Mucosa of stomach (tissue), 1 donor: Measurements from ENCODE around the gene LAMB1.

ENCODE experiments used
- H3K27me3 ChIP-seq: one replicate; pipeline ENCODE4 v1.7.0; 2013; ENCODE audit warnings: mild to moderate bottlenecking, low read length; ENCODE audit not compliant: control insufficient read depth, insufficient read depth
- H3K36me3 ChIP-seq: one replicate; pipeline ENCODE4 v1.7.0; 2013; ENCODE audit warnings: low read length; ENCODE audit not compliant: control insufficient read depth, insufficient read depth
- H3K4me1 ChIP-seq: one replicate; pipeline ENCODE4 v1.7.0; 2013; ENCODE audit warnings: mild to moderate bottlenecking, low read length; ENCODE audit not compliant: control insufficient read depth, insufficient read depth
- H3K4me3 ChIP-seq: one replicate; pipeline ENCODE4 v1.7.0; 2013; ENCODE audit warnings: low read length
- H3K9ac ChIP-seq: one replicate; pipeline ENCODE4 v1.7.0; 2013; ENCODE audit warnings: mild to moderate bottlenecking, low read length, moderate library complexity
- H3K9me3 ChIP-seq: one replicate; pipeline ENCODE4 v1.7.0; 2013; ENCODE audit warnings: mild to moderate bottlenecking, low read length, moderate library complexity; ENCODE audit not compliant: control insufficient read depth
- donor health status: Pancreatic carcinoma.

Gene LAMB1

GRCh38 chr7:107994421-107995030 lies 8.4 kb downstream of the LAMB1 start:
- no peaks in the 10 kb centered on the region for H3K9me3 ChIP-seq
- H3K4me3 ChIP-seq: no peak overlapping the region
- no peak overlapping the region for H3K9ac ChIP-seq
- peaks cover 27% of the 10 kb centered on the region for H3K4me1 ChIP-seq
- H3K36me3 ChIP-seq: no peaks in the 10 kb centered on the region
- no peaks in the 10 kb centered on the region for H3K27me3 ChIP-seq

GRCh38 chr7:107993891-107994291 lies 9.1 kb downstream of the LAMB1 start:
- Histone ChIP-seq H3K4me1 (peaks cover 27% of the 10 kb centered on the region), H3K4me3 (no peak overlapping the region), H3K36me3 (no peaks in the 10 kb centered on the region), H3K27me3 (no peaks in the 10 kb centered on the region), H3K9me3 (no peaks in the 10 kb centered on the region), H3K9ac (no peak overlapping the region)

DNA sequence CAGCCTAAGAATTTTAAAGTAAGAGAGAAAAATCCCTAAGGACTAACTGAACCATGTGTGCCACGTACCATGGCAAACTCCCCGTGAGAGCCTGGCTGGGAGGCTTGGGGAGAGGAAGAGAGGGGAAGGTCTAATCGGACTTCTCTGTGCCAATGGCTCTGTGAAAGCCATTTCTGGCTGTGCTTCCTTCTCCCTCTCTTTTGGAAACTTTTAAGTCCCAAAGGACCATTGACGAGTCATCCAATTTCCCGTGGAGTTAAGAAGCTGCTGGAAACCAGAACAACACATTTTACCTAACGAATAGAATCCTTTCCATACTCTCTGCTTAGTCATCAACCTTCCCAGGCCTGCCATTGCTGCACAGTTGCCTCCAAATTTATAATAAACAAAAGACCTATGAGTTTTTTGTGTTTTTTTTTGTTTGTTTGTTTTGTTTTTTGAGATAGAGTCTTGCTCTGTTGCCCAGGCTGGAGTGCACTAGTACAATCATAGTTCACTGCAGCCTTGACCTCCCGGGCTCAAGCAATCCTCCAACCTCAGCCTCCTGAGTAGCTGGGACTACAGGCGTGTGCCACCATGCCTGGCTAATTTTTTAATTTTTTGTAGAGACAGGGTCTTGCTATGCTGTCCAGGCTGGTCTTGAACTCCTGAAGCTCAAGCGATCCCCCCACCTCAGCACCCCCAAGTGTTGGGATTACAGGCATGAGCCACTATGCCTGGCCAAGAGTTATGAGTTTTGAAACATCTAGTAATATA lies 13.2 kb downstream of the LAMB1 start:
- Histone ChIP-seq H3K9me3 (no peaks in the 10 kb centered on the region), H3K4me1 (peaks cover 12% of the 10 kb centered on the region), H3K9ac (no peak overlapping the region), H3K36me3 (no peaks in the 10 kb centered on the region), H3K27me3 (no peaks in the 10 kb centered on the region), H3K4me3 (no peak overlapping the region)

- H3K36me3 ChIP-seq: no peaks in the 10 kb centered on the region
- no peak overlapping the region for H3K9ac ChIP-seq
- no peaks in the 10 kb centered on the region for H3K27me3 ChIP-seq
- H3K9me3 ChIP-seq: no peaks in the 10 kb centered on the region
- H3K4me3 ChIP-seq: no peak overlapping the region
- H3K4me1 ChIP-seq: peaks cover 4% of the 10 kb centered on the region
Measured at GRCh38 chr7:107982918-107983389, 20.0 kb downstream of the LAMB1 start.

GRCh38 chr7:107982042-107982840 lies 20.7 kb downstream of the LAMB1 start:
- Histone ChIP-seq H3K4me3 (no peak overlapping the region), H3K4me1 (peaks cover 4% of the 10 kb centered on the region), H3K27me3 (no peaks in the 10 kb centered on the region), H3K36me3 (no peaks in the 10 kb centered on the region), H3K9me3 (no peaks in the 10 kb centered on the region), H3K9ac (no peak overlapping the region)

GRCh38 chr7:107981466-107981865 lies 21.5 kb downstream of the LAMB1 start:
- no peaks in the 10 kb centered on the region for H3K27me3 ChIP-seq
- no peaks in the 10 kb centered on the region for H3K9me3 ChIP-seq
- no peaks in the 10 kb centered on the region for H3K36me3 ChIP-seq
- no peak overlapping the region for H3K9ac ChIP-seq
- H3K4me1 ChIP-seq: peaks cover 4% of the 10 kb centered on the region
- H3K4me3 ChIP-seq: no peak overlapping the region

DNA sequence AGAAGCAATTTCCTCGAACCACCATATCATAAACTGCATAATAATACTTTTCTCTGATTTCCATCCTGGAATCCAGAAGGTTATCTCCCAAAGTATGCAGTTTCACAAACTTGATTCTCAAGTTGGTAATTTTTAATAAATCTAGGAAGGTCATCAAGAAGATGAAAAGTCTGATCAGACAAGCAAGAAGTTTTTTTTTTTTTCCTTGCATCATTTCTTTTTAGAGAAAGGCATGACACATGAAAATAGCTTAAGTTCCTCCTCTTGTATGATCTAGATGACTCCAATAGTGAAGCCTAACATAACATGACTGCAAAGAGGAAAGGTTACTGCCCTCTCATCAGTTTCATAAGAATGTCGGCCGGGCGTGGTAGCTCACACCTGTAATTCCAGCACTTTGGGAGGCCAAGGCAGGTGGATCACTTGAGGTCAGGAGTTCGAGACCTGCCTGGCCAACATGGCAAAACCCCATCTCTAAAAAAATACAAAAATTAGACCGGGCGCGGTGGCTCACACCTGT lies 22.2 kb downstream of the LAMB1 start:
- H3K9ac ChIP-seq: no peak overlapping the region
- no peaks in the 10 kb centered on the region for H3K27me3 ChIP-seq
- peaks cover 4% of the 10 kb centered on the region for H3K4me1 ChIP-seq
- no peak overlapping the region for H3K4me3 ChIP-seq
- peaks cover under 1% of the 10 kb centered on the region for H3K36me3 ChIP-seq
- H3K9me3 ChIP-seq: no peaks in the 10 kb centered on the region

DNA sequence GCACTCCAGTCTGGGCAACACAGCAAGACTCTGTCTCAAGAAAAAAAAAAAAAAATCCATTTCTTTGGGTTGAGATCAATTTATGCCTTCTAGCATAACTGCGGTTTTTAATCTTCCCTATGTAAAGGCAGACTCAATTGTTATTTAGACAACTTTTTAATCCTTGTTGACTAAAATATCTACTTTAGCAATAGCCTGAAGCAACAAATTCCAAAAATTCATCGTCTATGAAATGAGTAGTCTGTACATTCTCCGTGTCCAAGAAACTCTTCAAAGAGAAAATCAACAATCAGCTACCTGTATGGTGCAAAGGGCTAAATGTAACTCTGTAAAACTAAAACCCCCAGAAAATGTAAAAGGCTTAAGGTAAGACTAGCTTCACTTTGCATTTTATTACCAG lies 22.8 kb downstream of the LAMB1 start:
- Histone ChIP-seq H3K9me3 (no peaks in the 10 kb centered on the region), H3K9ac (no peak overlapping the region), H3K4me3 (no peak overlapping the region), H3K36me3 (peaks cover 4% of the 10 kb centered on the region), H3K4me1 (peaks cover 4% of the 10 kb centered on the region), H3K27me3 (no peaks in the 10 kb centered on the region)

DNA sequence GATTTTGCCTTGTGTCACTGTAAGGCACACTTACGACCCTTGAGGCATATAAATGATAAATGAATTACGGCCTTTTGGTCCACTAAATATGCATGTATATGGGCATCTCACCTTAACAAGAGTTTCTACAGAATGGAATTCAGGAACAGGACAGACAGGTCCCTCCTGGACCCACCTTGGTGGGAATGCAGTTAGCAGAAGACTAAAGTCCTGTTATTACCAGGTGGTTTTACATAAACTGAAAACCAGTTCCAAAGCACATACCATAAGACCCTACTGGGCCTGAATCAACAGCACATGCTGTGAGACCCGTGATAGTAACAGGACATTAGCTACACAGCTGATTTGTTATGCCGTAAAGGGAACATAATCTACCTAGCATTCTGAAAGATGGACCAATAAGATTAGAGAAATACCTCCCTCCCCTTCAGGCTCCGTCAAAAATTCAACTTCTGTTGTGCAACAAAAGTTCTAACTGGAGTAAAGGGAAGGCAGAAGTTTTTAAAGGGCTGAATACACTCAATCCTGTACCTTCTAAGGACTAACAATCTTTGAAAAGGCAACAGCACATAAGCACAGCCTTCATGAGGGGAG lies 24.0 kb downstream of the LAMB1 start:
- Histone ChIP-seq H3K4me1 (peaks cover 4% of the 10 kb centered on the region), H3K36me3 (peaks cover 4% of the 10 kb centered on the region), H3K9me3 (no peaks in the 10 kb centered on the region), H3K4me3 (no peak overlapping the region), H3K9ac (no peak overlapping the region), H3K27me3 (no peaks in the 10 kb centered on the region)

- H3K9ac ChIP-seq: no peak overlapping the region
- no peaks in the 10 kb centered on the region for H3K4me1 ChIP-seq
- no peaks in the 10 kb centered on the region for H3K27me3 ChIP-seq
- H3K9me3 ChIP-seq: no peaks in the 10 kb centered on the region
- H3K4me3 ChIP-seq: no peak overlapping the region
- peaks cover 4% of the 10 kb centered on the region for H3K36me3 ChIP-seq
Measured at GRCh38 chr7:107977048-107977447, 25.9 kb downstream of the LAMB1 start.

- no peaks in the 10 kb centered on the region for H3K9me3 ChIP-seq
- no peak overlapping the region for H3K9ac ChIP-seq
- peaks cover 4% of the 10 kb centered on the region for H3K36me3 ChIP-seq
- no peaks in the 10 kb centered on the region for H3K27me3 ChIP-seq
- no peaks in the 10 kb centered on the region for H3K4me1 ChIP-seq
- no peak overlapping the region for H3K4me3 ChIP-seq
Measured at GRCh38 chr7:107976620-107977019, 26.3 kb downstream of the LAMB1 start.
